GM18907 (cell line): ENCODE results near the gene SRPK1.

ENCODE experiments used
- ATAC-seq: cut with Tn5 transposase; IDR thresholded peaks from one replicate; pipeline ENCODE4 v1.9.1; 2021; ENCODE audit warnings: mild to moderate bottlenecking, moderate library complexity; ENCODE audit not compliant: unreplicated experiment

SRPK1 gene

GRCh38 chr6:35903679-35904078, 17.2 kb downstream of the SRPK1 start:
- ATAC-seq: no peak

- no peak for ATAC-seq
Observed at GRCh38 chr6:35900448-35900847, 20.4 kb downstream of the SRPK1 start.

- no peak for ATAC-seq
Observed at GRCh38 chr6:35898003-35898402, 22.9 kb downstream of the SRPK1 start.

- no peak for ATAC-seq
Observed at GRCh38 chr6:35897486-35897885, 23.4 kb downstream of the SRPK1 start.

- ATAC-seq: no peak
Observed at GRCh38 chr6:35897036-35897435, 23.9 kb downstream of the SRPK1 start.

- no peak for ATAC-seq
Observed at GRCh38 chr6:35896228-35896627, 24.7 kb downstream of the SRPK1 start.

GRCh38 chr6:35895560-35895959, 25.3 kb downstream of the SRPK1 start:
- no peak for ATAC-seq

- ATAC-seq: no peak
Observed at GRCh38 chr6:35894776-35895175, 26.1 kb downstream of the SRPK1 start.

GRCh38 chr6:35893246-35893645, 27.7 kb downstream of the SRPK1 start:
- ATAC-seq: no peak

- no peak for ATAC-seq
Observed at GRCh38 chr6:35892482-35892881, 28.4 kb downstream of the SRPK1 start.

- no peak for ATAC-seq
Observed at GRCh38 chr6:35879151-35879550, 41.7 kb downstream of the SRPK1 start.

- ATAC-seq: no peak
Observed at GRCh38 chr6:35876902-35877301, 44.0 kb downstream of the SRPK1 start.

- ATAC-seq: no peak
Observed at GRCh38 chr6:35874730-35875129, 46.2 kb downstream of the SRPK1 start.

GRCh38 chr6:35859367-35859766, 61.5 kb downstream of the SRPK1 start:
- no peak for ATAC-seq

- ATAC-seq: no peak
Observed at GRCh38 chr6:35857853-35858252, 63.0 kb downstream of the SRPK1 start.

- no peak for ATAC-seq
Observed at GRCh38 chr6:35856250-35856649, 64.6 kb downstream of the SRPK1 start.

- no peak for ATAC-seq
Observed at GRCh38 chr6:35852994-35853393, 67.9 kb downstream of the SRPK1 start.

- ATAC-seq: no peak
Observed at GRCh38 chr6:35850208-35850607, 70.7 kb downstream of the SRPK1 start.

GRCh38 chr6:35844290-35844689, 76.6 kb downstream of the SRPK1 start:
- ATAC-seq: no peak

- ATAC-seq: no peak
Observed at GRCh38 chr6:35842381-35842780, 78.5 kb downstream of the SRPK1 start.

- no peak for ATAC-seq
Observed at GRCh38 chr6:35839019-35839418, 81.9 kb downstream of the SRPK1 start.

GRCh38 chr6:35833536-35833935, 87.4 kb downstream of the SRPK1 start:
- ATAC-seq: no peak

GRCh38 chr6:35831257-35832007, 89.5 kb downstream of the SRPK1 start:
- no peak for ATAC-seq
